ENCODE results near the gene COPS3. TPM values are rescaled to one million over a fixed set of nuclear protein-coding genes. Genes with fewer than 3 reads are reported as not detected.

The COPS3 gene
- total RNA-seq, 4 donors from 2014 or later, result 49.3 to 72.6 (median 59.1) TPM

GRCh38 chr17:17204635-17205231 lies 76.3 kb downstream of the COPS3 start:
- Histone ChIP-seq H3K4me1 (peaks cover 56 to 80% (median 78%) of the 10 kb centered on the region in 4 donors), H3K4me3 (peak overlapping the region; percentile 62 to 69 (median 65)), H3K9me3 (no peaks in the 10 kb centered on the region), H3K27ac (replicated peaks in 1 of 4) (peak overlapping the region; percentile 92 to 96 (median 94)), H3K36me3 (peaks cover 0 to 9% (median 4%) of the 10 kb centered on the region in 4 donors), H3K27me3 (no peaks in the 10 kb centered on the region)
- 76% methylated on average over 8 of the region's 14 CpGs for WGBS
- DNase-seq (ENCODE audit: extremely low spot score), result no peak
- intact Hi-C loops (cut with DNase I), result no loop called here
- TF ChIP-seq POLR2AphosphoS5 (IDR thresholded peaks at IDR 0.05) (no peak), POLR2A (IDR thresholded peaks at IDR 0.05; ENCODE audit: low read depth) (no peak), EP300 (IDR thresholded peaks at IDR 0.05) (no peak)
- TF ChIP-seq, protein P1, sequence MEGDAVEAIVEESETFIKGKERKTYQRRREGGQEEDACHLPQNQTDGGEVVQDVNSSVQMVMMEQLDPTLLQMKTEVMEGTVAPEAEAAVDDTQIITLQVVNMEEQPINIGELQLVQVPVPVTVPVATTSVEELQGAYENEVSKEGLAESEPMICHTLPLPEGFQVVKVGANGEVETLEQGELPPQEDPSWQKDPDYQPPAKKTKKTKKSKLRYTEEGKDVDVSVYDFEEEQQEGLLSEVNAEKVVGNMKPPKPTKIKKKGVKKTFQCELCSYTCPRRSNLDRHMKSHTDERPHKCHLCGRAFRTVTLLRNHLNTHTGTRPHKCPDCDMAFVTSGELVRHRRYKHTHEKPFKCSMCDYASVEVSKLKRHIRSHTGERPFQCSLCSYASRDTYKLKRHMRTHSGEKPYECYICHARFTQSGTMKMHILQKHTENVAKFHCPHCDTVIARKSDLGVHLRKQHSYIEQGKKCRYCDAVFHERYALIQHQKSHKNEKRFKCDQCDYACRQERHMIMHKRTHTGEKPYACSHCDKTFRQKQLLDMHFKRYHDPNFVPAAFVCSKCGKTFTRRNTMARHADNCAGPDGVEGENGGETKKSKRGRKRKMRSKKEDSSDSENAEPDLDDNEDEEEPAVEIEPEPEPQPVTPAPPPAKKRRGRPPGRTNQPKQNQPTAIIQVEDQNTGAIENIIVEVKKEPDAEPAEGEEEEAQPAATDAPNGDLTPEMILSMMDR (IDR thresholded peaks at IDR 0.05), result no peak

- intact Hi-C loops (cut with DNase I), result no loop called here
- WGBS, result 62% methylated on average over 12 of the region's 15 CpGs
- Histone ChIP-seq H3K27me3 (no peaks in the 10 kb centered on the region), H3K4me1 (peaks cover 56 to 86% (median 83%) of the 10 kb centered on the region in 4 donors), H3K4me3 (peak overlapping the region in 3 of 4 donors; percentile 18 to 67 (median 45)), H3K27ac (replicated peaks in 1 of 4) (peak overlapping the region; percentile 92 to 96 (median 94)), H3K9me3 (no peaks in the 10 kb centered on the region), H3K36me3 (peaks cover 0 to 9% (median 4%) of the 10 kb centered on the region in 4 donors)
- no peak for DNase-seq (ENCODE audit: extremely low spot score)
- TF ChIP-seq, protein P1 (IDR thresholded peaks at IDR 0.05), result no peak
- TF ChIP-seq EP300 (IDR thresholded peaks at IDR 0.05) (no peak), POLR2AphosphoS5 (IDR thresholded peaks at IDR 0.05) (peak; percentile 54 to 80), POLR2A (IDR thresholded peaks at IDR 0.05; ENCODE audit: low read depth) (no peak)
These were observed 76.9 kb downstream of the COPS3 start for GRCh38 chr17:17204041-17204591.

DNA sequence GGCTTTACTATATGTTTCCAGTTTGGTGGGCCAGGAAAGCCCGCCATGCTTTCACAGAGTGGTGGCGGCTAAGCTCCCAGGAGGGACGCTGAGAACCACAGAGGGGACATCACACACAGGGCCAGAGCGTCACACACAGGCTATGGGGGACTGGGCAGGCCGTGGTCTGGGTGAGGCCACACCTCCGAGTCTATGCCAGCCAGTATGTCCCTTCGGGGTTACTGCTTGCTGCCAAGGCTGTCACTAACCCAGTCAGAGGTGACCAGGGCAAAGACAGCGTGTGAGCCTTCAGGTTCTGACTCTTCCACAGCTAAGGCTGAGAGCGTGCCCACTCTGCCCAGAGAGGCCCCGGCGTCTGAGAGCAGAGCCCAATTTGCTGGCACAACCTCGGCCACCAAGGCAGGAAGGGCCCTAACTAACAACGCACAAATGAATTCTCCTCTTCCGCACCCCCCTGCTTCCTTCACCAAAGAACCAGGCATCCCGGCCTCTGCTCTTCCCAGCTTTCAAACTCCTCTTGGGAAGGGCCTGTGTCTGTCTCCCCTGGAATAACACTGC lies 77.8 kb downstream of the COPS3 start:
- intact Hi-C loops (cut with DNase I), result no loop called here
- H3K9me3 ChIP-seq, result no peaks in the 10 kb centered on the region
- 83% methylated on average over 15 of the region's 15 CpGs for WGBS
- H3K27me3 ChIP-seq, result no peaks in the 10 kb centered on the region
- peaks cover 0 to 9% (median 4%) of the 10 kb centered on the region in 4 donors for H3K36me3 ChIP-seq
- H3K4me1 ChIP-seq, result peaks cover 56 to 86% (median 83%) of the 10 kb centered on the region in 4 donors
- TF ChIP-seq, protein P1 (IDR thresholded peaks at IDR 0.05), result no peak
- TF ChIP-seq POLR2A (IDR thresholded peaks at IDR 0.05; ENCODE audit: low read depth) (no peak), EP300 (IDR thresholded peaks at IDR 0.05) (no peak), POLR2AphosphoS5 (IDR thresholded peaks at IDR 0.05) (no peak)
- peak overlapping the region in 3 of 4 donors; percentile 18 to 67 (median 45) for H3K4me3 ChIP-seq
- peak overlapping the region; percentile 92 to 96 (median 94) for H3K27ac ChIP-seq (replicated peaks in 1 of 4)
- DNase-seq (ENCODE audit: extremely low spot score), result no peak

- Histone ChIP-seq H3K27ac (replicated peaks in 1 of 4) (peak overlapping the region; percentile 92 to 96 (median 94)), H3K4me3 (no peak overlapping the region), H3K36me3 (peaks cover 0 to 9% (median 4%) of the 10 kb centered on the region in 4 donors), H3K27me3 (no peaks in the 10 kb centered on the region), H3K4me1 (peaks cover 56 to 78% (median 76%) of the 10 kb centered on the region in 4 donors), H3K9me3 (no peaks in the 10 kb centered on the region)
- WGBS, result 79% methylated on average over 8 of the region's 8 CpGs
- intact Hi-C loops (cut with DNase I), result no loop called here
- no peak for DNase-seq (ENCODE audit: extremely low spot score)
- TF ChIP-seq POLR2AphosphoS5 (IDR thresholded peaks at IDR 0.05) (peak in 1 of 2 donors; percentile 43), POLR2A (IDR thresholded peaks at IDR 0.05; ENCODE audit: low read depth) (no peak)
These were observed 79.1 kb downstream of the COPS3 start for GRCh38 chr17:17201907-17202306.

DNA sequence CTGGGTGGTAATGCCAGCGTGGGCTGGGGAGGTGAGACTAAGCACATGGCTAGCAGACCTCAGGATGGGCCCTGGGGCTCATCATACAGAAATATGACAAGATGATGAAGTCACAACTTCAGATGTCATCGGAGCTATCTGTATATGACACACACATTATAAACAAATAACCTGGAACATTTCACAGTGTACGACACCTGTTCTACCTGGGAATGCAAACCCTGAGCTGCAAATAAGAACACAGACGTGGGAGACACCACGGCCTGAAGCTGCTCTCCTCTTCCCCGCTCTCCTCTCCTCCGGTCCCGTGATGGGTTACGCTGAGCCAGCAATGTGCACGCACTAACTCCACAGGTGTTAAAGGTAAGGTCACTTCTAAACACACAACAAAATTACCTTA lies 79.8 kb downstream of the COPS3 start:
- Histone ChIP-seq H3K36me3 (peaks cover 0 to 9% (median 4%) of the 10 kb centered on the region in 4 donors), H3K27ac (replicated peaks in 1 of 4) (peak overlapping the region; percentile 92 to 96 (median 94)), H3K4me1 (peaks cover 52 to 72% (median 70%) of the 10 kb centered on the region in 4 donors), H3K27me3 (no peaks in the 10 kb centered on the region), H3K9me3 (no peaks in the 10 kb centered on the region), H3K4me3 (no peak overlapping the region)
- no peak for DNase-seq (ENCODE audit: extremely low spot score)
- intact Hi-C loops (cut with DNase I), result no loop called here
- TF ChIP-seq POLR2AphosphoS5 (IDR thresholded peaks at IDR 0.05) (no peak), POLR2A (IDR thresholded peaks at IDR 0.05; ENCODE audit: low read depth) (no peak), EP300 (IDR thresholded peaks at IDR 0.05) (no peak)
- TF ChIP-seq, protein P1 (IDR thresholded peaks at IDR 0.05), result no peak
- WGBS, result 70% methylated on average over 10 of the region's 10 CpGs

Measured in esophagus muscularis mucosa (tissue), 4 donors.